Gastroesophageal sphincter (tissue), 3 donors: Measurements from ENCODE around the gene ENG.
A peak's percentile ranks its signal among the peaks of the same experiment; 100 is the strongest.

Experiments
- POLR2AphosphoS5 ChIP-seq: sonication (generic); formaldehyde crosslinking; IDR thresholded peaks from one replicate; pipeline ENCODE4 v1.6.1; 2017; ENCODE audit warnings: antibody characterized with exemption
- TF ChIP-seq, protein P1 (sequence below), 4 experiments: fragments of 200-600 bp in 2 of 4; fragments of 450-650 bp in 2 of 4; sonication (generic) in 1 of 4; IDR thresholded peaks; one replicate each; pipeline ENCODE4 v1.5.1; 2017 to 2019; ENCODE audit warnings: antibody characterized with exemption in 4 of 4, mild to moderate bottlenecking in 2 of 4, moderate library complexity in 2 of 4

DNA sequence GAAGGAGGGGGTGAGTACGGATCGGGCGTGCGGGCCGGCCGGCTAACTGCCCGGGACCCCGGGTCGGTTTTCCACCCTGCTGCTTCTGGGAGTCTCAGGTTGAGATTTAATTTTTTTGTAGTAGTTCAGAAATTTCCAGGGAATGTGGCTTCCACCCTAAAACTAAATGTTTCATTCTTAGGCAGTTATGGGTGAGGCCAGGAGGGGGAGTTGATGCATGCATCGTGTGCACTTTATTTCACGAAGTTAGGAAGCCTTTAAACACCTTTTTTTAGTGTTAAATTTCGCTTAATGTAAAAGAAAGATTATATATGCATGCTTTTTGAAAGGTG is 67.7 kb downstream of the ENG start:
- TF ChIP-seq POLR2AphosphoS5, result no peak
- TF ChIP-seq, protein P1, sequence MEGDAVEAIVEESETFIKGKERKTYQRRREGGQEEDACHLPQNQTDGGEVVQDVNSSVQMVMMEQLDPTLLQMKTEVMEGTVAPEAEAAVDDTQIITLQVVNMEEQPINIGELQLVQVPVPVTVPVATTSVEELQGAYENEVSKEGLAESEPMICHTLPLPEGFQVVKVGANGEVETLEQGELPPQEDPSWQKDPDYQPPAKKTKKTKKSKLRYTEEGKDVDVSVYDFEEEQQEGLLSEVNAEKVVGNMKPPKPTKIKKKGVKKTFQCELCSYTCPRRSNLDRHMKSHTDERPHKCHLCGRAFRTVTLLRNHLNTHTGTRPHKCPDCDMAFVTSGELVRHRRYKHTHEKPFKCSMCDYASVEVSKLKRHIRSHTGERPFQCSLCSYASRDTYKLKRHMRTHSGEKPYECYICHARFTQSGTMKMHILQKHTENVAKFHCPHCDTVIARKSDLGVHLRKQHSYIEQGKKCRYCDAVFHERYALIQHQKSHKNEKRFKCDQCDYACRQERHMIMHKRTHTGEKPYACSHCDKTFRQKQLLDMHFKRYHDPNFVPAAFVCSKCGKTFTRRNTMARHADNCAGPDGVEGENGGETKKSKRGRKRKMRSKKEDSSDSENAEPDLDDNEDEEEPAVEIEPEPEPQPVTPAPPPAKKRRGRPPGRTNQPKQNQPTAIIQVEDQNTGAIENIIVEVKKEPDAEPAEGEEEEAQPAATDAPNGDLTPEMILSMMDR (IDR thresholded peaks at IDR 0.05), result peak in 2 of 4 experiments; percentile 20 to 42
